ENCODE data around the gene GOLT1B.

GOLT1B gene

DNA sequence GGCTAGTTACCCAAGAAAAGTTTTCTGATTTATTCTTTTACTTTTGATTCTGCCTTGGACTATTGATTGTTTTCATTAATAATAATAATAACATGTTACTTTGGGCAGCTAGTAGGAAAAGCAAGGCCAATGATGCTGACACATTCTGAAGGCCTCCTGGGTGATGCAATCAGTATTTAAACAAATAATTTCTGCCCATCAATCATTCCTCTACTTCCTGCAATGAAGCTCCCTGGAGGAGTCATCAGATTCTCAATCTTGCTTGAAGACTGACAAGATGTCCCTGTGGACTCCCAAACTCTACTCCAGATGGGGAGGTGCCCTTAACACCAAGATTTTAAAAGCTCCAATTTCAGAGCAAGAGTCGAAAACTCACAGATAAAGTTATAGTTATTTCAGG, 24.5 kb downstream of the GOLT1B start, which contains the start of gene SPX:
Gene SPX (plus strand): TSS at position 244 of the 400 bp plus-strand sequence. CDS start 177 bp downstream, outside the sequence.
- peak in 1 of 3 experiments; percentile 21 for DNase-seq

DNA sequence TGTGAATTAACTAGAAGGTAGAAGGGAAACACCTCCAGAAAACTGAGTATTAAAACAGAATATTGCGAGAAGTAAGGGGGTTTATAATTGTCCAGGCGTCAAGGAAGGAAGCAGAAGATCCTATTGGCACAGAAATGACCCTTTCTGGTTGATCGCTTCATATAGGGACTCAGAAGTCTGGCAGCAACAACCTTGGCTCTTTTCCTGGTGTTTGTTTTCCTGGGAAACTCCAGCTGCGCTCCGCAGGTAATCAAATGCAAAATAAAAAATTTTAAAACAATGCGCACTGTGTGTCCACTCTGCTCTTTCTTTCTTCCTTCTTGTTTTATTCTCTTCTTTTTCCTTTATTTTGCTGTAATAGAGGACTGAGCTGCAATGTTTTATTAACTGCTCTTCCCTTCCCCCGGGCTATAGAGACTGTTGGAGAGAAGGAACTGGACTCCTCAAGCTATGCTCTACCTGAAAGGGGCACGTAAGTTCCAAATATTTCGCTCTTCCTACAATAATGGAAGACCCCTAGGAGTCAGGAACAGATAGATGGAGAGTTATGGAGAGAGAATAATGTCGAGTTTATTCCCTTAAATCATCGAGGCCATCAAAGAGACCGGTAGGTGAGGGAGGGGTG, 25.2 kb downstream of the GOLT1B start:
- DNase-seq = peak in 2 of 3 experiments; percentile 68 to 71

DNA sequence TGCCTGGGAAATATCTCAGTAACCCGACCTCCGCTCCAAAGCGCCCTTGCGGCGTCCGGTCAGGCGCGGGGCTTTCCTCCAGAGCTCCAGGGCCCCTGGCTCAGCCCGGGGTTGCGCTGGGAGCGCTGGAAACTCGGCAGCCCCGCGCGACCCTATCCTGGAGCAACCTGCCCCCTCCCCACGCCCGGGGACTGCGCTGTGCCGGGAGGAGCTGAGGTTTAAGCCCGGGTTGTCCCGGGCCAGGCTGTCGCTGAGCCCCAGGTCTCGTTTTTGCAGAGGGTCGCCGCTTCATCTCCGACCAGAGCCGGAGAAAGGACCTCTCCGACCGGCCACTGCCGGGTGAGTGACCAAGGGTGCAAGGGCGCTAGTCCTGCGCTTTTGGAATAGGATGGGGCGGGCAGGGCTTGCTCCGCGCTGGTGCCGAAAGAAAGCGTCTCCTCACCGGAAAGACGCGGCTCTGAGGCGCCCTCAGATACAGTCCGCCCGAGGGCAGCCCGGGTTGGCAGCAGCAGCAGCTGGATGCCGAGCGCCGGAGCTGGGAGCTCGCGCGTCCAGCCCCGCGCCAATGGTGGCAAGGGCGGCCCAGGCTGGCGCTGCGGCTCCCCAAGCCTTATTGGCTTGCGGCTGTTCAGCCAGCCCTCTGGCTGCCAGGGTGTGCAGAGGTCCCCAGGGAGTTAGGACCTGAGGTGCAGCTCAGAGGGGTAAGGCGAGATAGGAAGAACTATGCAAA, 26.0 kb downstream of the GOLT1B start:
- peak; percentile 50 to 90 (median 88) for DNase-seq

DNA sequence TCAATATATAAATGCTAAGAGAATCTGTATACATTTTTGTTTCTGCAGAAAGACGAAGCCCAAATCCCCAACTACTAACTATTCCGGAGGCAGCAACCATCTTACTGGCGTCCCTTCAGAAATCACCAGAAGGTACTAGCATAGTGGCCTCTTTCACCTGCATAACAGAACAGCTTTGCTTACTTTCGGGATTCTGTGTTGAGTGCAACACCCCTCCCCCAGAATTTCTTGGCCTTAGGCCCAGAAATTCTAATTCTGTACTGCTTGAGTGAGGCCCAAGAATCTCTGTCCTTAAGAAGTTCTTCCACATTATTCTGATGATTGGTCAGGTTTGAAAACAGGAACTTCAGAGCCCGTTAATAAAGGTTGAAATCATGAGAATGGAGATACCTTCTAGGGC, 27.4 kb downstream of the GOLT1B start:
- no peak for DNase-seq

DNA sequence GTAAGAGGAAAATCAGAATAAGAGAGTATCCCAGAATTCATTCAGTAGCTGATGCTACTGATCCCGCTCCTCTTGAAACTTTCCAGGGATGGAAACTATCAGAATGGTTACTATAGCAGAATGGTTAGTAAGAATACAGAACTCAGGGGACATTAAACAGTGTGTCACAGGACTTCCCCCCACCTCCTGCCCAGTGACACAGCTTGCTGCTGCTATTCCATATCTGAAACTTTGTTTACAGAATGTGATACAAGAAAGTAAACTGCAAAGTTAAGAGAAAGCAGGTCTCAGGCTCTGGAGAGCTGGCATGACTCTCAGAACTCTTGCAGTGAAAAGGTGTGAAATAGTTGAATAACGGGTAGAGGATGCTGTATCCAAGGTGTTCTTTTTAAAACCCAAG, 27.9 kb downstream of the GOLT1B start:
- DNase-seq = no peak

DNA sequence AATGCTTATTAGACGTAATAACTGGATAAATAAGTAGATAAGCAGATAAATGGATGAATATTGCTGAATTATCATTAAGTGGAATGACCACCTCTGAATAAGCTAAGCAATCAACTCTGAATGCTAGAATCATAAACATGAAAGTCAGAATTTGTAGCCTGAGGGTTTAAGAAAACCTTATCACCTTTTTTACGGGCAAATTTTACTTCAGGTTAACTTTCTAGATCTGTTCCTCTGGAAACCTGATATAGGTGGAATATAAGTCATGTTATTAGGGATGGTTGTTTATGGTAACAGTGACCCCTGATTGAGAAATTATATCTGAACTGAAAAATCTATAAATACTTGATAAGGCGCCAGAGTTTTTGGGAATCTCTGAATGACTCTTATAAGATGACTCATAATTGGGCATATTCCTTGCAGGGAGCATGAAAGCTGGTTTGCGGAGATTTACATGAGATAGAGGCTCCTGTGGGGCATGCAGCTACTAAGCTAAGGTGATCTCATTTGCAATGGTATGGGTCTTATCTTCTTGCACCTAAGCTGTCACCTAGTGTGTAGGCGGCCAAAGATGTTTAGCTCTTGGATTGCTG, 36.6 kb downstream of the GOLT1B start:
- no peak for DNase-seq

DNA sequence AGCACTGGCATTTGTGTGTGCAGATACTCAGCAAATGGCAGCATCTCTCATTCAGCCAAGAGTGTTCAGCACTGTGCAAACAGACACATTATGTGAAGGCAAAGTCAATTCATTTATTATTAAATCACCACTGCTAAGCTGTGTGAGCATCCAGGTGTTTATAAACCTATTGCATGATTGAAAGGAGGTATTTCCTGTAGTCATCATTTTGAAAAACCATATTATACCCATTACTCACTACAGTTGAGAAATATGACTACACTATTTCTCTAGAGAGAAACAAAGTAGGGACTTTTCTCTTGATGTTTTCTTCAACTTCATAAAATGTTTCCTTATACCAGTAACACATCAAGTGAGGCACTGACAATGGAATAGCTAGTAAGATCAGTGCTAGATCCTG, 38.2 kb downstream of the GOLT1B start:
- peak in 2 of 3 experiments; percentile 26 to 70 for DNase-seq

DNA sequence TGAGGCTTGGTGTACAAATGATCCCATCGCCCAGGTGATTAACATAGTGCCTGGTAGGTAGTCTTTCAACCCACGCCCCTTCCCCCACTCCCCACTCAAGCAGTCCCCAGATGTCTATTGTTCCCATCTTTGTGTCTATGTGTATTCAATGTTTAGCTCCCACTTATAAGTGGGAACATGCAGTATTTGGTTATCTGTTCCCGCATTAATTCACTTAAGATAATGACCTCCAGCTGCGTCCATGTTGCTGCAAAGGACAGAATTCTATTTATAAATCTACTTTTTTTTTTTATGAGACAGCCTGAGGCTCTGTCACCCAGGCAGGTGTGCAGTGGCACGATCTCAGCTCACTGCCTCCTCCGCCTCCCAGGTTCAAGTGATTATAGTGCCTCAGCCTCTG, 40.2 kb downstream of the GOLT1B start:
- DNase-seq = peak in 2 of 3 experiments; percentile 39 to 87

DNA sequence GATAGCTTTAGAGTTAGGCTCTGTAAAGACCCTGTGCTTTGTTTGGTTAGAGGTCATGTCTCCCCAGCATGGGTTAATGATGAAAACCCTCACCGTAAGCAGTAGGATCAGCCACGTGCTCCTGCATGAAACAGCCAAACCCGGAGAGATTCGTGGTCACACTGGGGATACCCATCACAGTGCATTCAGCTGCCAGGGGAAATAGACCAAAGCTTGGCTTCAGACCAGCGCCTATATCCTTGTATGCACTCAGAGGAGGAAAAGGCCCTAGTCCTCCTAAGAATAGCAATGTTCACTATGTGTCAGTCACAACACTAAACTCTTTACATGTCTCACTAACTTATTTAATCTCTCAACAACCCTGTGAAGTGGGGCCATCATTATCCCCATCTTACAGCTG, 40.8 kb downstream of the GOLT1B start:
- no peak for DNase-seq

DNA sequence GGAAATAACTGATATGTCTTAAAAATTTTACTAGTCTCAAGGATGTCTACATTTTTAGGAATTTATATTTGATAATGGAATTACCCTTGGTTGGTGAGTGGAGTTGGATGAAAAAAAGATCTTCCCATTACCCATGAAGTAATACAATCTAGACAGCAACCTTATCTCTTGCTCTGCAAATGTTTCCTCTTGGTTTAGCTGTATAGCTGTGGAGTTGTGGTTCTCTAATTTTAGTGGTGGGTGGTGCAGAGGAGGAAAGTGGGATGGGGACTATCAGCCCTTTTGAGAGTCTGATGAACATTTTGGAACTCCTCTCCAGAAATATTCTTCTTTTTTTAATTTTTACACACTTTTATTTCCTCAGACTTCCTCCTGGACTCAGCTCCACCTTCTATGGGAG, 41.6 kb downstream of the GOLT1B start:
- no peak for DNase-seq

DNA sequence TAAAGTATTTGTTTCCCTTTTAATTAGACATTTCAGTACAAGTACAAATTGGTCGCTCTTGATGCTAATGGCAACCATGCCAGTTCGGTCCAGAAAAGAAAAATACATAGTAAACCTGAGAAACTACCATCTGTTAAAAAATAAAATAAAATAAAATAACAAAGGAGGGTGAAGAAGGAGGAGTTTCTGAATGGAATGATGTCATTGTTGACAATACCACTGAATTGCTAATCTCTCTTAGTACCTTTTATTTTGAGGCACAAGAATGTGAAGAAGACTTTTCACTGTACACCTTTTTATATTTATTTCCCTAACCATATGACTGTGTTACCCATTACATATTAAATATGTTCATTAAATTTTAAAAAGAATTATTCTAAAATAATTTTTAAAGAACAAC, 44.0 kb downstream of the GOLT1B start:
- DNase-seq = no peak

DNA sequence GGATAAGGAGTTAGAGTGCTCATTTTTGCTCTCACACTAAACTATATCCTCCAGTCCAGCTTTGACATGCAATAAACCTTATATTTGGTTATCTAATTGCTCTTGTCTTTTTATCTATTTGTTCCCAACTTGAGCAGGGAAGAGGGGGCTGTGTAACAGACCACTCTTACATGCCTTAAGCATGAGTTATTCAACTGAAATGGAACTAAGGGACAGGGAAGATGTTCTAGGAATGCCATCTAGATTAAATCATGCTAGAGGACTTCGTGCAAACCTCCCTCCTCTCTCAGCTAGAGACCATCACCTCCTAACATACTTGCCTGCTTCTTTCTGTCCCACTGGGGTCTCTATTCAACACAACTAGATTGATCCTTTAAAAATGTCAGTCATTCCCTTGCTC, 45.1 kb downstream of the GOLT1B start:
- no peak for DNase-seq

DNA sequence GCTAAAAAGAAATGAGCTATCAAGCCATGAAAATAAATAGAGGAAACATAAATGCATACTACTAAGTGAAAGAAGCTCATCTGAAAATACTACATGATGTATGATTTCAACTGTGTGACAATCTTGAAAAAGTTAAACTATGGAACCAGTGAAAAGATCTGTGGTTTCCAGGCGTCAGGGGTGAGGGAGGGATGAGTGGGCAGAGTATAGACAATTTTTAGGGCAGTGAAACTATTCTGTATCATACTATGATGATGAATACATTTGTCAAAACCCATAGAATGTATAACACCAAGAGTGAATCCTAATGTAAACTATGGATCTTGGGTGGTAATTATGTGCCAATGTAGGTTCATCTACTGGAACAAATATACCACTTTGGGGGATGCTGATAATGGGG, 45.8 kb downstream of the GOLT1B start:
- DNase-seq = no peak

DNA sequence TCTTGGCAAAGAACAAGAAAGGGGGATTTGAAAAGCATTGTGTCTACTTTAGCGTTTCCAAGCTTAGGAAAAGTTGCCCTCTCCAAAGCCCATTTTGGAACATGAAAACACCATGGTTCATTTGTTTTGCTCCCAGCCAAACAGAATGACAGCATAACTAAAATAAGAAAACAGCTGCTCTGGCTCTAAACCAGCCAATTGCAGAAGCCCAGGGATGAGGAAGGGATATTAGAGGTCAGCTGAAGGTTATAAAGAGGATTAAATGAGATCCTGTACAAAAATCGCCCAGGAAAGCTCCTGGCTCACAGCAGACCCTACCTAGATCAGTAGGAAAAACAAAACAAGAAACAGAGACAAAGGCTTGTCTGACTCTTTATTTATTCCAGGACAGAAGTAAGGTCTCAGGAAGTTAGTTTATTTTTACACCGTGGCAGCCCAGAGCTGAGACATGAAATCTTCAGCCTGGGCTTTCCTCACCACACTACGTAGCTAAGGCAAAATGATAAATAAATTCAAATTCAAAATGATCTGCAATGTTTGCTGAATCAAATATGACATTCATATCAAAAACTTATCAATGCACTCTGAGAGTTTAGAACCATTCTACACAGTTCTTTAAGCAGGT, 50.4 kb downstream of the GOLT1B start:
- DNase-seq = no peak

DNA sequence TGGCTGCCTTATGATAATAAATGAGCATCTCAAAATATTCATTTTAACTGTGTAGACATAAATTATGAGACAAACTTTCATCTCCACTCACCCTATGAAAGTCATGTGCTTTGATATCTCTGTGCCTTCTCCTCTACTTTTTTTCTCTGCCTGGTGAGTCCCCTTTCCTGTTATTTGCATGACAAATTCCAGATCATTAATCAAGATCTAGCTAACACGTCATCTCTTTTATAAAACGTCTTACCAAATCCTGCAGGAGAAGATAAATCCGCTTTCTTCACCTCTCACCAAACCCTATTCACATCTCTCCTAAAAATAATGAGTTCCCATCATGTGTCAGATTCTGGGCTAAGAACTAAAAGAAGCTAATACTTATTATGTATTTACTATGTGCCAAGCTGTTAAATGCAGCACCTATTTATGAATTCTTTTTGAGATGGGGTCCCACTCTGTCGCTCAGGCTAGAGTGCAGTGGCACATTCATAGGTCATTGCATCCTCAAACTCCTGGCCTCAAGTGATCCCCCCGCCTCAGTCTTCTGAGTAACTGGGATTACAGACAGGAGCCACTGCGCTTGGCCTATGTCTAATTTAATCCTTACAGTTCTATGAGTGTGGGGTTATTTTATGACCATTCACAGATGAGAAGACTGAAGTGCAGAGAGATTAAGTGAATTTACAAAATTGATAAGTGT, 51.2 kb downstream of the GOLT1B start:
- no peak for DNase-seq

DNA sequence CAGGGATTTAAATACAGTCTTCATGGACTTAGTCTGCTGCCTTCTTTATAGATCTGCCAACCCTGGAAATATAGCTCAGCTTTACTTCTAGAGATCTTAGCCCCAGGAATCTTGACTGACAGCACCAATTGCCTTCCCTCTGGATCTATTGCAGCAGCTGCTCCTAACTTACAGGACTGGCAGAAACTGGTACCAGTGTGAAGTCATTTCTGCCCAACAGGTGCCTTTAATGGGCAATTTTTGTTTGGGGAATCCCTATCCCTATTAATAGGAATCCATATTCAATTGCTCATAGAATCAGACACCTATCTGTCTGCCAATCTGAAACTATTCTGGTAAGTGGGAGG, 51.7 kb downstream of the GOLT1B start:
- no peak for DNase-seq

DNA sequence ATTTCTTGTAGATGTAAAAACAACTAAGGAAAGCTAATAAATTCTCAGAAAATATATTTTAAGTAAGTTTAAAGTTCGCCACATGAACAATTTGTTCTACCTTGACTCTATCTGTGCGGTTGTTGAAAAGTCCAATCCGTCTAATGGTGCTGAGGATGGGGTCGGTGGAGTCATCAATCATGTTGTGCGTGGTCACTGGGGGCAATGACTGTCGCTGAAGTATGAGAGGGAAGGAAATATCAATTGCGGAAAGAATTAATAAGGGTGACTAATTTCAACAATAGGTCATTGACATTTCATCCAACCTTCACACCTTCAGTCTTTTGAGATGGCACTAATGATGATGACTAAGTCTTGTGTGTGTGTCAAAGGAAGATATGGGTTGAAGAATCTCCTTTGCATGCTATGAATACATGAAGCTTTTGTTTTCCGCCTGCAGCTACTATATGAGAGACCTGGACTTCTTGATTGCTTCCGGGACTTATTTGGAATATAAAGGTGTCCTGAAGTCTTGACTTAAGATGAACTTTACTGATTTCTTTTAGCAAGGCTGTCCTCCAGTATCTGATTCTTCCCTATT, 56.6 kb downstream of the GOLT1B start:
- DNase-seq = no peak

DNA sequence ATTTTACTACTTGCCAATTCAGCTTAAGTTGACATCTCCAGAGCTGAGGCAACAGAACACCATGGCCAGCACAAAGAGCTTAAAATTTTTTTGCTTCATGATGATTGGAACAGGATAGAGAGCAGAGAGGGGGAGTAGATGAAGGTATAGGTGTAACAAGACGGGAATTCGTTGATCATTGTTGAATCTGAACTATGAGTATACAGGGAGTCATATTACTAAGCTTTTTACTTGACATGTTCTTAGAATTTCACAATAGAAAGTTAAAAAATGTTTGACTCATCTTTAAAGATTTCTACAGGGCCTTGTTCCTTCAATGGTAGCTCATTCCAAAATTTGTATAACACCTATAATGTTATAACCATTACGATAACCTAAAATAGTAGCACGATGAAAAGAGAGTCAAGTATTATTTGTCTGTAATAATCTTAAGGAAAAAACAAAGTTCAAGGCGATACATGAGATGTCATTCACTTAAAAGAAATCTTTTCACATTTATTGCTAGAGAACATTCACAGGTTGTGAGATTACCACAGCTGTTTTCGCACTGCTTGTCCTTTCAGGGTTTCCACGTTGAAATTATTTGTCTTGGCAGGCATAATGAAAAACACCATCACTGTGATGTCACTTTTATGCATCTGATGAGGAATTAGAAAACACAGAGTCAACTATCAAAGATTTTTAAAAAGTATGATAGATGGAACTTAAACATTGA, 58.4 kb downstream of the GOLT1B start:
- no peak for DNase-seq

DNA sequence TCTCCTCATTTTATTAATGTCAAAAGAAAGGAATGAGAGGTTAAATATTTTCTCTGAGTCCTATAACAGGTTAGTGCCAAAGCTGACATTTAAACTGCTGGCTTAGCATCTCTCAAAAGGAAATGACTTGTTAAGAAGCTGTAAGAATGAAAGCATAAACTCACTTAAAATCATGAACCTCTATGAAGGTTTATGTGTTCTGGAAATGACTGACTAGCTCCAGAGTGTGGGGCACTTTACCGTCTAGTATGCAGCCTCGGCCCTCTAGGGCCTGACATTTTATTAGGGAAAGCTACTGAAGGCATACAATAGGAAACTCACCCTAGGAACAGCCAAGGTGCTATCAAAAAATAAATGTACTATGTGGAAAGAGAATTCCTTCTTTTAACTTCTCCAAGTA, 59.6 kb downstream of the GOLT1B start:
- DNase-seq = no peak

DNA sequence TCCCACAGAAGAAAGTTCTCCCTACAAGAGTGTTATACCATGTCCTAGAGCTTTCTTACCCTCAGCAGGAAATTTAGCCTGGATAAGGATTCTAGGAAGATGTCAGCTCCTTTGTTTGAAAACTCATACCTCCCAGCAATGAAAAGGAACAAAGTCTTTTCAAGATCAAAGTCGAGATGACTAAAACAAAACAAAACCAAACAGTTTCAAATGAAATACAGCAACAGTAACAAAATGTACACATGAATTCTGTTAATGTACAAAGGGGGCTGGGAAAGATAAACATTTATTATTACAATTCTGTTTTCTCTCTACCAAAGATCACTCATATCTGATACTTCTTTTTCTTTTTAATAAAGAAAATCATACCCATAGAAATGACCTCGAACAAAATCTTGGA, 61.3 kb downstream of the GOLT1B start:
- DNase-seq = no peak

DNA sequence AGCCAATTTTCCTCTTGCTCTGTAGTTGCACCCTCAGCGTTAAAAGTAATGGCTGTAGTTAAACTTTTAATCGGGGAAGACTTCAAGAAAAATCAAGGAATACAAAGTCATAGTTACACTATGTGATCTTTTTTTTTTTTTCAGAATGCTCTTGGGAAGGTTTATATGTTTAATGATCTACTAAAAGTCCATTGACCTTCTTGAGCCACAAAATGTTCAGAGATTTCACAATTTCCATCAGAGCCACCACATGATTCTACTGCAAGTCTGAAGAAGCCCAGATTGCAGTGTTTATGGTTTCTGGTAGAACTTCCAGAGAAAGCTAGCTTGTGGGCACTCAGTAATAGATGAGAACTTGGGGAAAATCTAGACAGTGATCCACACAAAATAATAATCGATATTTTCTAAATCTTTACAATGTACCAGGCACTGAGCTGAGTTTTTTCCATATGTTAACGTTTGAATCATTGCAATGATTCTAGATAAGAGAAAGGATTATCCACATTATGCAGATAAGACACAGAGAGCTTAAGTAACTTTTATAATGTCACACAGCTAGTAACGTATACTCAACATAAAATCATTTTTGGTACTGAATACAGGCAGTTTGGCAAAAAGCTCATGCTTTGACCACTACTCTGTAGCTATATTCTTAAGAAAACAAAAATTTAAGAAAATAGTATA, 64.8 kb downstream of the GOLT1B start:
- no peak for DNase-seq
